Stimulated activated CD4-positive, alpha-beta T cell treated with anti-CD3 and anti-CD28 coated beads, Interleukin-12 subunit alpha, Interleukin-12 subunit beta, amount 100 ng/mL, for 48 hours (primary cell): ENCODE data around the gene ZNF48.

Experiments used
- DNase-seq, 3 donors: peaks; one replicate each; pipeline ENCODE4 v3.0.0-alpha.2; 2020; ENCODE audit warnings: low read depth in 2 of 3, low spot score in 1 of 3

ZNF48 gene

GRCh38 chr16:30395155-30395991 is at the start of gene ZNF48:
TSS of gene ZNF48 (plus strand) at chr16:30395420. CDS start at chr16:30395795, 375 bp downstream.
- peak in 1 of 3 donors; percentile 46 for DNase-seq

DNA sequence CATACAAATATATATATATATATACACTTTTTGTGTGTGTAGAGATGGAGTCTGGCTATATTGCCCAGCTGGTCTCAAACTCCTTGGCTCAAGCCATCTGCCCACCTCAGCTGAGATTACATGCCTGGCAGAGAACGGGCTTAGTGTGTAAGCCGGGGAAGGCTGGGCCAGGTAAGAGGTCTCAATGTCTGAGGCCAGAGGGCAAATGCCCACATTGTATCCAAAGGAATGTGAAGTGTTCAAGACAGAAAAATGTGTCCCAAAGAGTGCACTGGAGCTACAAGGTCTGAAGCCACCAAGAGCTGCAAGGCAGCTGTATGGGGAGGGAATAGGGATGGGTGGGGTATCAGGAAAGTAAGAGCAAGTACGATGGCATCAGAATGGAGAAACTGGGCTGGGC is 48.9 kb upstream of the ZNF48 start:
- no peak for DNase-seq

GRCh38 chr16:30348113-30348512 is 47.1 kb upstream of the ZNF48 start:
- DNase-seq = no peak

DNA sequence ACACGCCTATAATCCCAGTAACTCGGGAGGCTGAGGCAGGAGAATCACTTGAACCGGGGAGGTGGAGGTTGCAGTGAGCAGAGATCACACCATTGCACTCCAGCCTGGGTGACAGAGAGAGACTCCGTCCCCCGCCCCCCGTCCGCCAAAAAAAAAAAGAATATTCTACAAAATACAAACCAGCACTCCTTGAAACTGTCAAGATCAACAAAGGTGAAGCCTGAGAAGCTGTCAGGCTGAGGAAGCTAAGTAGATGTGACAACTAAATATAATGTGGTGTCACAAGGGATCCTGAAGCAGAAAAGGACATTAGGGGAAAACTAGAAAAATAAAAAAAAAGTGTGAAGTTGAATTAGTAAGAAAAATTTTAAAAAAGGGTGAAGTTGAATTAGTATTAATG is 46.3 kb upstream of the ZNF48 start:
- no peak for DNase-seq

- DNase-seq = no peak
Measured at GRCh38 chr16:30349675-30350074, 45.5 kb upstream of the ZNF48 start.

GRCh38 chr16:30350134-30350871 is 44.9 kb upstream of the ZNF48 start:
- peak in 1 of 3 donors; percentile 34 for DNase-seq

- DNase-seq = no peak
Measured at GRCh38 chr16:30351001-30351441, 44.2 kb upstream of the ZNF48 start.

DNA sequence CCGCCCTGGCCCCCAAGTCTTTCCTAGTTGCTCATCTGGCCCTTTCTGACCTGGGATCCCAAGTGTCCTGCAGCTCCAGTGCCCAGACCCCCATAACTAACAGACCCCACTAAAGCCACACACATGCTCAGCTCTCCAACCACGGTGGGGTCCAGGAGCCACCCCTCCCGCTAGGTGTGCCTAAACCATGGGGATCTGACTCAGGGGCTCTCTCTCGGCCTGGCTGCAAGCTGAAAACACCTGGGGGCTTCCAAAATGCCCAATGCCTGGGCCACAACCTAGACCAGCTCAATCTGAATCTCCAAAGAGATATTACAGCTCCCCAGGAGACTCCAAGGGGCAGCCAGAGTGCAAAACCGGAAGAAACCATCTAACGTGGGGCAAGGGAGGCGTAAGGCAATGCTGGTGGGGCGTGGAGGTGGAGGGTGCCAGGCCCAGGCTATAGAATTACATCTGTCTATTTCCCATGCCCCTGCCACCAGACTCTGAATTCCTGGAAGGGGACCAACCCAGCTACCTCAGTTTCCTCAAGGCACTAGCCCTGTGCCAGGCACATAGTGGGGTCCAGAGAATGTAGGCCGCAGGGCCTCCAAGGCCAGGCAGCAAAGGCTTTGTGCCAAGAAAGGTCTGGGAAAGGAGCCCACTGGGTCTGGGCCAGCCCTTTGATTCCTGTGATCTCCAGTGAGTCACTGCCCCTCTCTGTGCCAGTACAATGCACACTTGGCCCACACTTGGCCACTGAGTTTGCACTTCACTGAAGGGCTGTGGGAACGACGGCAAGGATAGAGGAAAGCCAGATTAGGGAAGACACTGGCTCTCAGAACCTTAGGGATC is 43.4 kb upstream of the ZNF48 start:
- DNase-seq = no peak

GRCh38 chr16:30352488-30353401 is 42.5 kb upstream of the ZNF48 start:
- DNase-seq = no peak

DNA sequence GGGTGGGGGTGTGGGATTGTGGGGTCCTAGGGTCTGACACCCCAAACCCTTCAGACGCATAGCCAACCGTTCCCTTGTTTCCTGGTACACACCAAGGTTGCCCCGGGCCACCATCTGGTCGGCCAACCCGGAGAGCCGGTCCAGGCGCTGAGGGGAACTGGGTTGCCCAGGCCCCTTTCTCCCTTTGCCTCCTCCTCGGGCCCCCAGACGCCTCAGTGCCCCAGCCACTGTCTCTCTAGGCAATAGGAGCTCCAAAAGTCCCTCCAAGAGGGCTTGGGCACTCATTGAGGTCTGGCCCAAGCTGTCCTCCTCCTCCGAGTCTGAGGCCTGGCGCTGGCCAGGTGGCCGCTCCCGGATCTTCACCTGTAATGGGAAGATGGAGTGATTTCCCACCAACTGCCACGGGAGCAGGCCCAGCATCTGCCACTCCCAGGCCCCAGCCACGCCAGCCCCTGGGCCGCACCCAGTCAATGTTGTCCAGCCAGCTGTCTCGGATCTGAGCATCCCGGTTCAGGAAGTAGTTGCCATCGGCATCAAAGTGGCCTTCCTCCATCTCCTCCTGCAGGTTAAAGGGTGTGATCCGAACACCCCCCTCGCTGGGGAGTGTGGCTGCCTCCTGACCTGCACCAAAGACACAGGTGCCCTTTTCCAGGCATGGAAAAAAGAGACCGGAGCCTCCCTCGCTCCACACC is 41.6 kb upstream of the ZNF48 start:
- DNase-seq = no peak

GRCh38 chr16:30354423-30355143 is 40.6 kb upstream of the ZNF48 start:
- DNase-seq = no peak

GRCh38 chr16:30355144-30355953 is 39.9 kb upstream of the ZNF48 start, which contains the start of gene CD2BP2:
TSS of gene CD2BP2 (minus strand) at chr16:30355308. CDS start at chr16:30354681, 627 bp downstream.
- DNase-seq = peak; percentile 83 to 89 (median 84)

DNA sequence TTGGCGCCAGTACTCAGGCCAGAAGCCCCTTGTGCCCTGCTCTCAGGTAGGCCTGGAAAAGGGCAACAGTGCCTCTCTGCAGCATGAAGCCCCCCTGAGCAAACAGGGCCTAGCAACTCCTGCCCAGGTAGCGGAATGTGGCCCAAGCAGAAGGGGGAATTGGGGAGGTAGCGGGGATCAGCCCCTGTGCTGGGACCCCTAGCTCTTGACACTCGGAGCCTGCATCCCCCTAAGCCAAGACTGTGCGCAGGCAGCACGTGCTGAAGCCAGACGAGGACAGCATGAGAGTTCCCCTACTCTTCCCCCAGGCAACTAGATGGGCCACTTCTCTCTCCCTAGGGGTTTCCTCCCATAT is 39.3 kb upstream of the ZNF48 start:
- DNase-seq = no peak

GRCh38 chr16:30356401-30357084 is 38.7 kb upstream of the ZNF48 start:
- DNase-seq = no peak

- DNase-seq = no peak
Measured at GRCh38 chr16:30357085-30357714, 38.0 kb upstream of the ZNF48 start.

GRCh38 chr16:30357715-30358576 is 37.3 kb upstream of the ZNF48 start:
- DNase-seq = no peak
